GM21786 (cell line): ENCODE results near the gene CES4A.
A peak's percentile ranks its signal among the peaks of the same experiment; 100 is the strongest.
"Not testable (repeated sequence)": the region's sequence is repeated elsewhere in the genome, so short reads cannot be mapped to it uniquely, and the experiment has no call there.

Source experiments
- ATAC-seq: cut with Tn5 transposase; IDR thresholded peaks from one replicate; pipeline ENCODE4 v1.9.1; 2021; ENCODE audit not compliant: unreplicated experiment

The CES4A gene

GRCh38 chr16:67041520-67041919 lies 53.1 kb downstream of the CES4A start:
- ATAC-seq: not testable (repeated sequence)

GRCh38 chr16:67043420-67043819 lies 55.0 kb downstream of the CES4A start:
- no peak for ATAC-seq

- ATAC-seq: no peak
Observed at GRCh38 chr16:67050796-67051195, 62.4 kb downstream of the CES4A start.

- ATAC-seq: no peak
Observed at GRCh38 chr16:67052399-67052798, 64.0 kb downstream of the CES4A start.

- ATAC-seq: no peak
Observed at GRCh38 chr16:67053767-67054334, 65.5 kb downstream of the CES4A start.

GRCh38 chr16:67054901-67055300 lies 66.5 kb downstream of the CES4A start:
- ATAC-seq: no peak

GRCh38 chr16:67055712-67056487 lies 67.5 kb downstream of the CES4A start:
- ATAC-seq: peak; percentile 45
